HCT116 (cell line): ENCODE measurements around the gene HLA-F. TPM values are rescaled to one million over a fixed set of nuclear protein-coding genes. Genes with fewer than 3 reads are reported as not detected.

Experiments
- ATAC-seq: fragments of 200-7000 bp; cut with Tn5 transposase; 2 replicates; pipeline ENCODE4 v1.9.1; 2020; ENCODE audit warnings: mild to moderate bottlenecking, moderate library complexity
- BruUV-seq: library from RNA; stranded (reverse); fragments of 400-500 nt; replicated peaks from 2 replicates; lab custom pipeline; 2021; lab: Mats Ljungman, UMichigan
- CTCF ChIA-PET: fragments of 300-600 bp; sonication (Branson Sonifier 250); formaldehyde crosslinking; loops from one replicate; lab custom pipeline; 2021; ENCODE audit warnings: antibody characterized with exemption; lab: Charles Lee
- POLR2A ChIA-PET: fragments of 300-600, 350-600 bp; sonication (Branson Sonifier 250); formaldehyde crosslinking; loops from one replicate; lab custom pipeline; 2021; ENCODE audit warnings: antibody characterized with exemption; lab: Charles Lee
- RAD21 ChIA-PET, 2 experiments: fragments of 300-600 bp; sonication (Branson Sonifier 250); formaldehyde crosslinking; loops; one replicate each; lab custom pipeline; 2023; ENCODE audit warnings: low total read pairs in 2 of 2; ENCODE audit not compliant: uncharacterized antibody in 2 of 2, unreplicated experiment in 2 of 2, low non-redundant PET in 1 of 2; lab: Charles Lee
- DNase-seq: peaks from one replicate; pipeline ENCODE4 v3.0.0-alpha.2; 2010; ENCODE audit warnings: low read depth, low spot score
- H2AFZ ChIP-seq: fragments of 200-600 bp; shearing (Covaris generic), sonication (generic); 2 replicates; pipeline ENCODE4 v1.6.1; 2017; ENCODE audit warnings: low read depth, mixed run types, mixed read lengths, antibody characterized with exemption, low read length; ENCODE audit not compliant: poor library complexity, severe bottlenecking
- H3K27ac ChIP-seq: 2 replicates; pipeline ENCODE4 v1.5.1; 2012; ENCODE audit warnings: low read depth, low read length
- H3K27me3 ChIP-seq: fragments of 200-600 bp; sonication (generic); 2 replicates; pipeline ENCODE4 v1.6.1; 2016; ENCODE audit warnings: mixed run types, low read length, mixed read lengths; ENCODE audit not compliant: insufficient read depth
- H3K36me3 ChIP-seq, 2 experiments: fragments of 200-500 bp in 1 of 2; fragments of 200-600 bp in 1 of 2; sonication (Bioruptor generic) in 1 of 2; sonication (generic) in 1 of 2; 2 replicates each; pipeline versions ENCODE4 v1.5.1 to v1.6.1; 2014 to 2016; ENCODE audit warnings: low read length in 2 of 2, inconsistent platforms in 1 of 2, mixed read lengths in 1 of 2, mixed run types in 1 of 2; ENCODE audit not compliant: insufficient read depth in 2 of 2, control insufficient read depth in 1 of 2
- H3K4me1 ChIP-seq, 2 experiments: fragments of 200-600 bp in 1 of 2; sonication (generic) in 1 of 2; 2 replicates each; pipeline versions ENCODE4 v1.5.1 to v1.6.1; 2012 to 2017; ENCODE audit warnings: low read length in 2 of 2, inconsistent platforms in 1 of 2, mild to moderate bottlenecking in 1 of 2, mixed read lengths in 1 of 2, mixed run types in 1 of 2, moderate library complexity in 1 of 2; ENCODE audit not compliant: insufficient read depth in 2 of 2, control insufficient read depth in 1 of 2
- H3K4me2 ChIP-seq: fragments of 200-600 bp; sonication (generic); 2 replicates; pipeline ENCODE4 v1.6.1; 2017; ENCODE audit warnings: mixed run types, low read length, mixed read lengths
- H3K4me3 ChIP-seq, 2 experiments: fragments of 200-600 bp in 1 of 2; sonication (generic) in 1 of 2; replicated peaks in 1 of 2; 2 replicates each; pipeline ENCODE4 v1.5.1; 2011 to 2016; ENCODE audit warnings: low read length in 2 of 2, control low read depth in 1 of 2, low read depth in 1 of 2, mild to moderate bottlenecking in 1 of 2, mixed read lengths in 1 of 2, mixed run types in 1 of 2
- H3K79me2 ChIP-seq: fragments of 200-600 bp; sonication (generic); 2 replicates; pipeline ENCODE4 v1.6.1; 2017; ENCODE audit warnings: mild to moderate bottlenecking, mixed run types, low read length, moderate library complexity, mixed read lengths; ENCODE audit not compliant: insufficient read depth
- H3K9ac ChIP-seq: fragments of 200-600 bp; sonication (generic); 2 replicates; pipeline ENCODE4 v1.6.1; 2016; ENCODE audit warnings: low read length, mixed read lengths
- H3K9me2 ChIP-seq: fragments of 200-600 bp; sonication (generic), shearing (Covaris generic); 2 replicates; pipeline ENCODE4 v1.6.1; 2017; ENCODE audit warnings: mixed run types, mild to moderate bottlenecking, moderate library complexity; ENCODE audit not compliant: insufficient read depth
- H3K9me3 ChIP-seq, 2 experiments: fragments of 200-500 bp in 1 of 2; fragments of 200-600 bp in 1 of 2; sonication (Bioruptor generic) in 1 of 2; sonication (generic) in 1 of 2; 2 replicates each; pipeline ENCODE4 v1.6.1; 2014 to 2017; ENCODE audit warnings: low read length in 2 of 2, mixed read lengths in 2 of 2, inconsistent platforms in 1 of 2, low read depth in 1 of 2, mild to moderate bottlenecking in 1 of 2, mixed run types in 1 of 2, moderate library complexity in 1 of 2; ENCODE audit not compliant: control insufficient read depth in 1 of 2, insufficient read depth in 1 of 2
- H4K20me1 ChIP-seq: fragments of 200-600 bp; sonication (generic), shearing (Covaris generic); 2 replicates; pipeline ENCODE4 v1.6.1; 2017; ENCODE audit warnings: mixed run types, mild to moderate bottlenecking, moderate library complexity; ENCODE audit not compliant: insufficient read depth
- ATF3 ChIP-seq: IDR thresholded peaks from 2 replicates; pipeline ENCODE4 v1.6.1; 2012
- CBX3 ChIP-seq: IDR thresholded peaks from 2 replicates; pipeline ENCODE4 v1.6.1; 2012; ENCODE audit warnings: low read depth
- CTCF ChIP-seq, 3 experiments: fragments of 200-600 bp in 1 of 3; sonication (generic) in 1 of 3; IDR thresholded peaks in 2 of 3; conservative IDR thresholded peaks in 1 of 3; 2 replicates each; pipeline ENCODE4 v1.5.1; 2012 to 2017; ENCODE audit warnings: low read depth in 2 of 3, low read length in 2 of 3, antibody characterized with exemption in 1 of 3, borderline replicate concordance in 1 of 3, control low read depth in 1 of 3, mild to moderate bottlenecking in 1 of 3, mixed read lengths in 1 of 3, mixed run types in 1 of 3, moderate library complexity in 1 of 3; ENCODE audit not compliant: insufficient read depth in 1 of 3
- EGR1 ChIP-seq: IDR thresholded peaks from 2 replicates; pipeline ENCODE4 v1.6.1; 2012; ENCODE audit warnings: low read depth
- ELF1 ChIP-seq: IDR thresholded peaks from 2 replicates; pipeline ENCODE4 v1.6.1; 2012; ENCODE audit warnings: low read depth, borderline replicate concordance
- FOSL1 ChIP-seq: IDR thresholded peaks from 2 replicates; pipeline ENCODE4 v1.6.1; 2012; ENCODE audit warnings: low read depth
- MAX ChIP-seq: IDR thresholded peaks from 2 replicates; pipeline ENCODE4 v1.6.1; 2012
- POLR2A ChIP-seq: IDR thresholded peaks from 2 replicates; pipeline ENCODE4 v1.7.0; 2011; ENCODE audit warnings: borderline replicate concordance; ENCODE audit not compliant: insufficient read depth, insufficient read length; ENCODE audit errors: extremely low read depth
- POLR2AphosphoS5 ChIP-seq: IDR thresholded peaks from 2 replicates; pipeline ENCODE4 v1.6.1; 2011; ENCODE audit warnings: mild to moderate bottlenecking, low read depth, low read length, moderate library complexity
- RAD21 ChIP-seq: IDR thresholded peaks from 2 replicates; pipeline ENCODE4 v1.6.1; 2012; ENCODE audit warnings: low read depth, mild to moderate bottlenecking
- SIN3A ChIP-seq: IDR thresholded peaks from 2 replicates; pipeline ENCODE4 v1.6.1; 2012; ENCODE audit warnings: low read depth
- SRF ChIP-seq: IDR thresholded peaks from 2 replicates; pipeline ENCODE4 v1.6.1; 2012; ENCODE audit warnings: low read depth
- TCF7L2 ChIP-seq: IDR thresholded peaks from 2 replicates; pipeline ENCODE4 v1.7.0; 2011; ENCODE audit warnings: borderline replicate concordance, inconsistent platforms; ENCODE audit not compliant: insufficient read depth, insufficient read length; ENCODE audit errors: extremely low read depth
- YY1 ChIP-seq: IDR thresholded peaks from 2 replicates; pipeline ENCODE4 v1.6.1; 2011; ENCODE audit warnings: low read length, low read depth, moderate library complexity, mild to moderate bottlenecking; ENCODE audit not compliant: insufficient replicate concordance; ENCODE audit errors: extremely low read depth
- ZBTB33 ChIP-seq: IDR thresholded peaks from 2 replicates; pipeline ENCODE4 v1.6.1; 2011; ENCODE audit warnings: mild to moderate bottlenecking, low read length, moderate library complexity; ENCODE audit not compliant: insufficient replicate concordance; ENCODE audit errors: extremely low read depth
- ZFX ChIP-seq: fragments of 450-650 bp; IDR thresholded peaks from 2 replicates; pipeline ENCODE4 v1.6.1; 2017
- intact Hi-C: fragments of 100-400 bp; cut with micrococcal nuclease; formaldehyde crosslinking; loops from 2 replicates; pipeline ENCODE4 v1.10.0; 2022
- total RNA-seq: library from RNA; stranded (reverse); gene quantifications from one replicate; pipeline ENCODE4 v1.2.1, GENCODE V29; 2021; ENCODE audit not compliant: unreplicated experiment

Gene HLA-F
- total RNA-seq, 1 experiment from 2014 or later = 24.6 TPM

- Histone ChIP-seq H3K9me2 (no peaks in the 10 kb centered on the region), H3K4me2 (peak overlapping the region; percentile 88), H3K9ac (peak overlapping the region; percentile 71), H3K27me3 (no peaks in the 10 kb centered on the region), H3K9me3 (no peaks in the 10 kb centered on the region), H4K20me1 (no peaks in the 10 kb centered on the region), H3K79me2 (no peaks in the 10 kb centered on the region; the same call in 1 of the 2 replicates), H3K36me3 (no peaks in the 10 kb centered on the region), H3K4me1 (peaks cover 2 to 27% of the 10 kb centered on the region in 2 experiments; a peak in 3 of 4 replicates), H3K27ac (peak overlapping the region; percentile 74), H2AFZ (peak overlapping the region; percentile 58), H3K4me3 (peak overlapping the region; percentile 63 to 83)
- DNase-seq = peak; percentile 90
- CTCF ChIA-PET = interaction anchor here (1.0 to 1.6 kb wide), 3 partner anchors 11 to 99 kb away, joined by 3 to 10 read pairs (median 7); no protein-coding TSS in a partner anchor
- TF ChIP-seq SRF (no peak), CTCF (IDR thresholded peaks at IDR 0.05 in 2 of 3, conservative IDR thresholded peaks at IDR 0.05 in 1 of 3; ENCODE audit: borderline replicate concordance in 1 of 3, insufficient read depth in 1 of 3, low read depth in 2 of 3, low read length in 2 of 3) (peak; percentile 98 to 99 (median 99)), ATF3 (no peak), TCF7L2 (peak; percentile 85), FOSL1 (no peak), SIN3A (no peak), RAD21 (peak; percentile 81), YY1 (peak; percentile 32), POLR2A (peak; percentile 16), POLR2AphosphoS5 (peak; percentile 70), ELF1 (no peak), ZBTB33 (no peak), MAX (peak; percentile 66; the same call in 1 of the 2 replicates), EGR1 (peak; percentile 95), ZFX (no peak), CBX3 (peak; percentile 91)
- intact Hi-C loops = loop anchor here (5.0 kb wide), 1 partner anchor 45 kb away; no protein-coding TSS in a partner anchor
- POLR2A ChIA-PET = no interaction called here
- TSS peak; percentile 72 for BruUV-seq
- RAD21 ChIA-PET = no interaction called here
- ATAC-seq = peak; percentile 79
These were observed 29.4 kb downstream of the HLA-F start for GRCh38 chr6:29752451-29753308.
